CD4-positive, CD25-positive, alpha-beta regulatory T cell (primary cell): ENCODE data around the gene PNPLA7. TPM values are rescaled to one million over a fixed set of nuclear protein-coding genes. Genes with fewer than 3 reads are reported as not detected.
"Not testable (repeated sequence)": the region's sequence is repeated elsewhere in the genome, so short reads cannot be mapped to it uniquely, and the experiment has no call there.

Experiments
- ATAC-seq, 2 donors: fragments of 150-1000 bp; cut with Tn5 transposase; one replicate each; pipeline ENCODE4 v1.10.0; 2021; ENCODE audit warnings: low read depth in 2 of 2, moderate number of reproducible peaks in 2 of 2, moderate library complexity in 1 of 2
- DNase-seq, 3 donors: peaks; one replicate each; pipeline versions ENCODE4 v3.0.0 to v3.0.0-alpha.2; 2012 to 2022; ENCODE audit warnings: mixed read lengths in 1 of 3
- H3K27ac ChIP-seq: one replicate; pipeline ENCODE4 v1.7.0; 2013; ENCODE audit warnings: mild to moderate bottlenecking, low read length; ENCODE audit not compliant: insufficient read depth, poor library complexity, severe bottlenecking
- H3K27me3 ChIP-seq: one replicate; pipeline ENCODE4 v1.7.0; 2013; ENCODE audit warnings: low read length; ENCODE audit not compliant: control insufficient read depth, insufficient read depth
- H3K36me3 ChIP-seq: one replicate; pipeline ENCODE4 v1.7.0; 2013; ENCODE audit warnings: mild to moderate bottlenecking, low read length, moderate library complexity; ENCODE audit not compliant: control insufficient read depth, insufficient read depth
- H3K4me1 ChIP-seq: 2 replicates; pipeline ENCODE4 v1.7.0; 2013; ENCODE audit warnings: mild to moderate bottlenecking, low read length; ENCODE audit not compliant: insufficient read depth, control insufficient read depth, poor library complexity, severe bottlenecking
- H3K4me3 ChIP-seq: one replicate; pipeline ENCODE4 v1.7.0; 2013; ENCODE audit warnings: low read depth, mild to moderate bottlenecking, low read length, moderate library complexity
- H3K9me3 ChIP-seq, 2 experiments: 1 replicate in 1 of 2; 2 replicates in 1 of 2; pipeline ENCODE4 v1.7.0; 2013; ENCODE audit warnings: low read length in 2 of 2, mild to moderate bottlenecking in 1 of 2, moderate library complexity in 1 of 2; ENCODE audit not compliant: control insufficient read depth in 2 of 2
- H3K27ac Mint-ChIP-seq, 3 donors: one replicate each; pipeline ENCODE4 v1.8.0; 2020 to 2022; ENCODE audit warnings: mild to moderate bottlenecking in 3 of 3, mixed read lengths in 3 of 3, moderate library complexity in 2 of 3
- H3K27me3 Mint-ChIP-seq: one replicate; pipeline ENCODE4 v1.8.0; 2022; ENCODE audit warnings: mild to moderate bottlenecking, mixed read lengths
- H3K36me3 Mint-ChIP-seq: one replicate; pipeline ENCODE4 v1.8.0; 2020; ENCODE audit warnings: mixed read lengths
- H3K4me1 Mint-ChIP-seq, 4 donors: one replicate each; pipeline ENCODE4 v1.8.0; 2020 to 2022; ENCODE audit warnings: mixed read lengths in 4 of 4, mild to moderate bottlenecking in 1 of 4
- H3K4me3 Mint-ChIP-seq, 4 donors: one replicate each; pipeline ENCODE4 v1.8.0; 2020 to 2022; ENCODE audit warnings: mild to moderate bottlenecking in 4 of 4, mixed read lengths in 4 of 4, moderate library complexity in 3 of 4
- H3K9me3 Mint-ChIP-seq, 7 donors: one replicate each; pipeline ENCODE4 v1.8.0; 2020 to 2022; ENCODE audit warnings: mixed read lengths in 7 of 7, mild to moderate bottlenecking in 3 of 7, moderate library complexity in 2 of 7
- polyA plus RNA-seq, 4 donors: library from polyadenylated mRNA; unstranded; fragments of 300-500 nt; fragmentation: Illumina TruSeq; gene quantifications; one replicate each; pipeline ENCODE4 v1.2.3, GENCODE V29; 2021
- total RNA-seq: library from RNA; stranded (reverse); gene quantifications from one replicate; pipeline ENCODE4 v1.2.3, GENCODE V29; 2022

PNPLA7 gene
- total and polyA plus RNA-seq, 5 donors from 2014 or later = 1.4 to 12.4 (median 1.8) TPM

GRCh38 chr9:137524161-137524980 lies 25.8 kb downstream of the PNPLA7 start:
- H3K36me3 Mint-ChIP-seq = no peaks in the 10 kb centered on the region
- Histone ChIP-seq H3K27me3 (no peaks in the 10 kb centered on the region), H3K27ac (no peak overlapping the region), H3K4me1 (no peaks in the 10 kb centered on the region), H3K36me3 (no peaks in the 10 kb centered on the region), H3K9me3 (no peaks in the 10 kb centered on the region), H3K4me3 (no peak overlapping the region)
- no peaks in the 10 kb centered on the region for H3K9me3 Mint-ChIP-seq
- peaks cover 0 to 11% (median 0%) of the 10 kb centered on the region in 4 donors for H3K4me1 Mint-ChIP-seq
- DNase-seq = no peak
- no peak overlapping the region for H3K4me3 Mint-ChIP-seq
- no peak overlapping the region for H3K27ac Mint-ChIP-seq
- H3K27me3 Mint-ChIP-seq = no peaks in the 10 kb centered on the region
- no peak for ATAC-seq

DNA sequence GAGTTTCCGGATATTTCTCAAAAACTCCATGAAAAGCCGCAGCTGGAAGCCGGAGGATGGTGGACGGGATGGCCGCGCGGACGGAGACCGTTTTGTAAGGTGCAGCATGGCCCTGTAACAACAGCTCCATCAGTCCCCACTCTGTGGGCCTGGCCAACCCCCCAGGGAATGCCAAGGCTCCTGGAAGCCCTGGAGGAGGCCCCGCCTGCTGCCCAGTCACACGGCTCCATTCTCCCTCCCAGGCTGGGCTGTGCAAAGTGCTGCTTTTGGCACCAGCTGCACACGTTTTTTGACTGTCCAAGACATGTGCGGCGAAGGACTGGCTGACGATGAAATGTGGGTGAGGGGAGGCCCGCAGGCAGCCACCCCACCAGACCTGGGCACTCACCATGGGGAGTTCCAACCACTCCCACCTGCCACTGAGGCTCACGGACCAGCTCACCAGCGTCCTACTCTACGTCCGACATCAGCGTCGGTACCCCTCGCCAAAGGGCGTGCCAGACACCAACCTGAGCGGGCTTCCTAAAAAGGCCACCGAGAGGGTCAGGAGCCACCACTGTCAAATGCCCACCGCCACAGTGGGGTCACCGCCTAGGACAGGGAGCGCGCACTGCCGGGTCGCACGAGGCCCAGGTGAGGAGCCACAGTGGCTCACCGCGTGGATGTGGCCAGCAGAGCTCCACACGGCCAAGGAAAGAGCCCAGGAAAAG lies 27.3 kb downstream of the PNPLA7 start:
- H3K9me3 Mint-ChIP-seq = no peaks in the 10 kb centered on the region
- no peak overlapping the region for H3K4me3 Mint-ChIP-seq
- no peak for ATAC-seq

GRCh38 chr9:137521405-137521985 lies 28.7 kb downstream of the PNPLA7 start:
- no peaks in the 10 kb centered on the region for H3K36me3 Mint-ChIP-seq
- Histone ChIP-seq H3K27me3 (no peaks in the 10 kb centered on the region), H3K4me1 (no peaks in the 10 kb centered on the region), H3K36me3 (no peaks in the 10 kb centered on the region), H3K4me3 (no peak overlapping the region), H3K9me3 (no peaks in the 10 kb centered on the region), H3K27ac (no peak overlapping the region)
- H3K9me3 Mint-ChIP-seq = no peaks in the 10 kb centered on the region
- ATAC-seq = no peak
- H3K4me1 Mint-ChIP-seq = peaks cover 0 to 11% (median 0%) of the 10 kb centered on the region in 4 donors
- DNase-seq = no peak
- no peaks in the 10 kb centered on the region for H3K27me3 Mint-ChIP-seq
- H3K4me3 Mint-ChIP-seq = no peak overlapping the region
- H3K27ac Mint-ChIP-seq = no peak overlapping the region

More for the DNA sequence above, 27.3 kb downstream of the PNPLA7 start:
- Mint-ChIP-seq H3K27ac (no peak overlapping the region), H3K27me3 (no peaks in the 10 kb centered on the region), H3K36me3 (no peaks in the 10 kb centered on the region), H3K4me1 (peaks cover 0 to 11% (median 0%) of the 10 kb centered on the region in 4 donors)
- no peak for DNase-seq
- H3K4me1 ChIP-seq = no peaks in the 10 kb centered on the region
- H3K27ac ChIP-seq = no peak overlapping the region
- no peaks in the 10 kb centered on the region for H3K9me3 ChIP-seq
- no peaks in the 10 kb centered on the region for H3K27me3 ChIP-seq
- no peaks in the 10 kb centered on the region for H3K36me3 ChIP-seq
- H3K4me3 ChIP-seq = no peak overlapping the region

DNA sequence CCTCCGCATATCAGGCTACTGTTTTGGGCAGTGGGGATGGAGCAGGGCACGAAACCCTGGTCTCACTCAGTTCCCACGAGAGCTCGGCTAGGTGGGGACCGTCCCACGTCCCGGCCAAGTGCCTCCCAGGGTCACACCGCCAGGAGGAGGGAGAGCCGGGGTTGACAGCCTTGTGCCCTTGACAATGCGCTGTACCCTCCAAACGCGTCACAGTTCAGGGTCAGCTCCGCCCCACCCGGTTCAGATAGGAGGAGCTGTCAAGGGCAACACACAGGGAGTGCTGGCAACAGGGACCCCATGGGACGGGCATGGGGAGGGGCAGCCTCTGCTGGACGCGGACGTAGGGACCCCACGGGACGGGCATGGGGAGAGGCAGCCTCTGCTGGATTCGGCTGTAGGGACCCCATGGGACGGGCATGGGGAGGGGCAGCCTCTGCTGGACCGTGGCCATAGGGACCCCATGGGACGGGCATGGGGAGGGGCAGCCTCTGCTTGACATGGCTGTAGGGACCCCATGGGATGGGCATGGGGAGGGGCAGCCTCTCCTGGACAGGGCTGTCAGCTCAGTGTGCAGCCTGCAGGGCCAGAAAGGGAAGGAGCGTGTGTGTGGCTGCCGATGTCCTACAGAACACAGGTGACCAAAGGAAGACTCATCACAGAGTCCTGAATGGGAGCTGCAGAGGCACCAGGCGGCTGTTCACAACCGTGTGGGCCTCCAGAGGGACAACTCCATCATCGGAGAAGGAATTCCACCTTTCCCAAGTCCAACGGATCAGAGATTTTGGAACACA lies 29.4 kb downstream of the PNPLA7 start:
- no peaks in the 10 kb centered on the region for H3K27me3 ChIP-seq
- DNase-seq = no peak
- no peaks in the 10 kb centered on the region for H3K27me3 Mint-ChIP-seq
- no peaks in the 10 kb centered on the region for H3K9me3 Mint-ChIP-seq
- H3K36me3 ChIP-seq = no peaks in the 10 kb centered on the region
- H3K4me3 Mint-ChIP-seq = no peak overlapping the region
- no peaks in the 10 kb centered on the region for H3K36me3 Mint-ChIP-seq
- H3K4me1 Mint-ChIP-seq = peaks cover 0 to 11% (median 0%) of the 10 kb centered on the region in 4 donors
- no peak overlapping the region for H3K27ac Mint-ChIP-seq
- ATAC-seq = no peak
- no peaks in the 10 kb centered on the region for H3K9me3 ChIP-seq
- no peaks in the 10 kb centered on the region for H3K4me1 ChIP-seq
- no peak overlapping the region for H3K27ac ChIP-seq
- no peak overlapping the region for H3K4me3 ChIP-seq

GRCh38 chr9:137519553-137519952 lies 30.6 kb downstream of the PNPLA7 start:
- H3K4me3 Mint-ChIP-seq = no peak overlapping the region
- Histone ChIP-seq H3K36me3 (no peaks in the 10 kb centered on the region), H3K27ac (no peak overlapping the region), H3K27me3 (no peaks in the 10 kb centered on the region), H3K9me3 (no peaks in the 10 kb centered on the region), H3K4me1 (no peaks in the 10 kb centered on the region), H3K4me3 (no peak overlapping the region)
- ATAC-seq (no peak), DNase-seq (no peak)
- no peaks in the 10 kb centered on the region for H3K9me3 Mint-ChIP-seq
- no peaks in the 10 kb centered on the region for H3K36me3 Mint-ChIP-seq
- H3K27me3 Mint-ChIP-seq = no peaks in the 10 kb centered on the region
- H3K27ac Mint-ChIP-seq = peak overlapping the region in 1 of 3 donors; percentile 62
- H3K4me1 Mint-ChIP-seq = peaks cover 0 to 2% (median 0%) of the 10 kb centered on the region in 4 donors

- H3K27ac Mint-ChIP-seq = peak overlapping the region in 1 of 3 donors; percentile 62
- H3K27ac ChIP-seq, H3K9me3 ChIP-seq, H3K4me1 Mint-ChIP-seq, H3K27me3 ChIP-seq, H3K4me1 ChIP-seq, H3K4me3 Mint-ChIP-seq, H3K36me3 ChIP-seq, DNase-seq, H3K27me3 Mint-ChIP-seq, H3K36me3 Mint-ChIP-seq, ATAC-seq, H3K4me3 ChIP-seq, H3K9me3 Mint-ChIP-seq: not testable (repeated sequence)
Observed at GRCh38 chr9:137518661-137519459, 31.3 kb downstream of the PNPLA7 start.
